HG03558 (cell line): ENCODE data around the gene TP73.

Source experiments
- ATAC-seq: cut with Tn5 transposase; IDR thresholded peaks from one replicate; pipeline ENCODE4 v1.9.1; 2021; ENCODE audit warnings: moderate number of reproducible peaks; ENCODE audit not compliant: unreplicated experiment; ENCODE audit errors: extremely low read depth

TP73 gene

DNA sequence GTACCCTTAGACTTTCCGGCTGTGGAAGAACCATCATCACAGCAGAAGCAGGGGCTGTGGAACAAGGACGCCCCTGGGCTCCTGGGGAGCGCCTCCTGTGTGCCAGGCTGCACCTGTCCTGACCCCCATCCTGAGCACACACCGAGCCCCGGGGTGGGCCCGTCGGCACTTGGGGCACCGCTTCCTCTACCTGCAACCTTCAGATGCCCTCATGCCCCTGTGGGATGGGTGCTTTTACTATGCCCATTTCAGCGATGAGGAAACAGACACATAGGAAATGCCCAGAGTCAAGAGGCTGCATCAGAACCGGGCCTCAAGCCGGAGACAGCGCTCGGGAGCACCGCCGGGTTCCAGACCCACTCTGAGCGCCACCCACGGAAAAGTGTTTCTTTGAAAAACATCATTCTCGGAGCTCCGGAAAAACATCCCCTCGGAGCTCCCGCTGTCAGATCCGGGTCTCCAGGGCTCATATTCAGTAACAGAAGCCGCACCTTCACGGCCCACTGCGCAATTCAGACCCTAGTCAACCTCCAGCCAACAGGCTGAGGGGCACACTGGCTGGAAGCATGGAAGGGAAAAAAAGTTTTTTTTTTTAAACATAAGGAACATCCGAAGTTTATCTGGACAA is 19.5 kb upstream of the TP73 start:
- no peak for ATAC-seq

DNA sequence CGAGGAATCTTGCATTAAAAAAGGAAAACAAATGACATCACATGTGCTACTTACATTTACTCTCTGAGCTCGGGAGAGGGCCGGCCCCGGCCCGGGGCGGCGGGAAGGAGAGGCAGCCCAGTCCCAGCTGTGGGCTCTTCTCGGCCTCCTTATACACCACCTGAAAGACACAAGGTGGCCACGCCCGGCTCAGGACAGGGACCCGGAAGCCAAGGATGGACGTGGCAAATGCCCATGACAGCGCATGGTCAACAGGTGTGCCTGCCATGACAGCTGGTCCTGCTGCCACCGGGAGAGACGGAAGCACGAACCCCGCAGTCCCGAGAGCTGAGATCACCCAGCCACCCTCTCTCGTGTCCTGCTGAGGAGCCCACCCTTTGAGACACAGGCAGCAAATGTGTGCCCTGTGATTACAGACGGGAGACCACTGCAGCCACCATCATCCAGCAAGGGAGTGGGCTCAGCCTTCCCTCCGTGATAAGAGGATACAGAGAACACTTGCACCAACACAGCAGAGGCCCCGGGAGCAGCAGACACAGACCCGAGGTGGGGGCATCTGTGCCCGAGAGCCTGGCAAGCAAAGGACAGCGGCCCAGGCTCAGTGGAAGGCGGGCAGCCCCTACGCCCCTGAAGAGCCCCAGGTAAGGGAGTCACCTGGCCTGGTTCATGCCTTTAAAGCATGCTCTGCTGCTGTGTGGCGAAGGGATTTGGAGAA is 18.8 kb upstream of the TP73 start:
- ATAC-seq = no peak

- no peak for ATAC-seq
Measured at GRCh38 chr1:3634059-3634800, 18.1 kb upstream of the TP73 start.

DNA sequence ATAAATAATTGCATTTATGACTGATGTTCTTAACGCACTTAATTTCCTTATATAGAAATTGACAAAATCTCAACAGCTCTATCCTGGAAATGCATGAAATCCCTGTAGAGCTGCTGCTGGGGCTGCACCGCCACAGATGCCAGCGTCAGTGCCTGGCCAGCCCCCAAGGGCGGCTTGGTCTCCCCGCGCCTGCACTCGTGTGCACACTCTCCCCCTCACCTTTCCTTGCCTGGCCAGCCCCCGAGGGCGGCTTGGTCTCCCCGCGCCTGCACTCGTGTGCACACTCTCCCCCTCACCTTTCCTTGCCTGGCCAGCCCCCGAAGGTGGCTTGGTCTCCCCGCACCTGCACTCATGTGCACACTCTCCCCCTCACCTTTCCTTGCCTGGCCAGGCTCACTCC is 16.2 kb upstream of the TP73 start:
- no peak for ATAC-seq

- ATAC-seq = no peak
Measured at GRCh38 chr1:3636531-3636930, 15.8 kb upstream of the TP73 start.

- no peak for ATAC-seq
Measured at GRCh38 chr1:3638027-3638426, 14.3 kb upstream of the TP73 start.

DNA sequence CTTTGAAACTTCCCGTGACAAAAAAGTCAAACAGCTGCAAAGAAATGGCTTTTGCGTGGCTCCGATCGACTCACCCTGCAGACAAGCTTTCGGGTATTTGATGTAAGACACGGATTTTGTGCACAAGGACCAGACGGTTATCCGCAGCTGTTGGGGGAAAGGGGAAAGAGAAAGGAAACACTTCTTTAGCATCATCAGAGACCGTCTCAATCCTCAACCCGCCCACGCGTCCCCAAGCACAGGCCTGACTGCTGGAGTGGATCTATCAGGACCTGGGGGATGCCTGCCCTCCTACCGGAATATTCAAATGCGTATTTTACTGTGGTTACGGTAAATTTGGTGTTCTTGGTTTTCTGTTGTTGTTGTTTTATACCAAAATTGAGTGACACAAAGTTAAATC is 13.6 kb upstream of the TP73 start:
- no peak for ATAC-seq

DNA sequence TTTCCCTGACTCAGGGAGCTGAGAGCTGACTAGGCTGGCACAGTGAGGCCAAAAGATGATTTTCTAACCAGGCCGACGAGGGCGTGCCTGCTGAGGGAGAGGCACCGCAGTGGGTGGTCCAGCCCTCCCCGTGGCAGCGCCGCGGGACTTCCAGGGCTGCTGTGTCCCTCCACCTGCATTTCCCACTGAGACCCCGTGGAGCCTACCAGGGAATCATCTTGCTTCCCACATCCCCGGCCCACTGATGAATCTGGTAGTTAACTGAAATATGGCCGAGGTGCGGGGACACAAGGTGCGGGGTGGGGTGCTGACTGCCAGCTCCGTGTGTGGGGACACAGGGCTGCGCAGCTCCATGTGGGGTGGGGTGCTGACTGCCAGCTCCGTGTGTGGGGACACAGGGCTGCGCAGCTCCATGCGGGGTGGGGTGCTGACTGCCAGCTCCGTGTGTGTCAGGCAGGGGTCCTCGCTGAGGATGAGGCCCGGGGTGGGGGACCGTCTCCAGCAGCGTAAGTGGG is 12.9 kb upstream of the TP73 start:
- no peak for ATAC-seq

GRCh38 chr1:3640121-3640837 is 12.0 kb upstream of the TP73 start:
- no peak for ATAC-seq

DNA sequence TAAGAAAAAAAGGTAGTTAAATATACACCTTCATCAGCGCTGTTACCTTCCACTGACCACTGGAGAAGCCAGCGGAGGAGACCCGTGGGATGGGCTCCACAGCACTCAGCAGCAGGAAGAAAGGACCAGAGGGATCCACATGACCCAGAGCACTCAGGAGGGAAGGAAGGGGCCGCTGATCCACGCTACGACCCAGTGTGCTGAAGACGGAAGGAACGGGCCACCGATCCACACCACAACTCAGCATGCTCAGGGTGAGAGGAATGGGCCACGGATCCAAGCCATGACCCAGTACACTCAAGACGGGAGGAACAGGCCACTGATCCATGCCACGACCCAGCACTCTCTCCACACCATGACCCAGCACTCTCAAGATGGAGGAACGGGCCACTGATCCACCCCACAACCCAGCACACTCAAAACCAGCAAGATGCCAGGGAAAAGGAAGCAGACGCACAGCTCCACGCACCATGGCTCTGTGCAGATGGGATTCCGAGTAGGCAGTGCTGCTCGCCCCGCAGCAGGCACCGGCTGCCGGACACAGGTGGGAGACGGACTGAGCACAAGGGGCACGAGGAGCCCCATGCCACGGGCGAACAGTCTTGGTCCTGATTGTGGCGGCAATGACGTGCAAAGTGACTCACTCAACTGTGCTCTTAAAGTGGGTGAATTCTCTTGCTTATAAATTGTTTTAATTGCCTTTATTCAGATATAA is 11.1 kb upstream of the TP73 start:
- ATAC-seq = no peak

DNA sequence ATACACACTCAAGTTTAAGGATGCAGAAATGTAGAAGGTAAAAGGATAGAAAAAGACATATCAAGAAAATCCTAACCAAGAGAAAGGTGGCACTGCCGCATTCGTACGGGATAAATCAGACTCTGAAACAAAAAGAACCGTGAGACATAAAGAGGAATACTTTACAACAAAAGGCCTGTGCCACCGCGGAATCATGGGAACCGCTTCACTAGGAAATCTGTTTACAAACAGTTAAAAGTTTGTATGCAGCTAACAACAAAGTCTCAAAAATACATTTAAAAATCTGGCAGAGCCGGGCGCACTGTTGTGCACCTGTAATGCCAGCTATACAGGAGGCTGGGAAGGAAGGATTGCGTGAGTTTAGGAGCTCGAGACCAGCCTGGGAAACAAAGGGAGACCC is 10.5 kb upstream of the TP73 start:
- no peak for ATAC-seq

DNA sequence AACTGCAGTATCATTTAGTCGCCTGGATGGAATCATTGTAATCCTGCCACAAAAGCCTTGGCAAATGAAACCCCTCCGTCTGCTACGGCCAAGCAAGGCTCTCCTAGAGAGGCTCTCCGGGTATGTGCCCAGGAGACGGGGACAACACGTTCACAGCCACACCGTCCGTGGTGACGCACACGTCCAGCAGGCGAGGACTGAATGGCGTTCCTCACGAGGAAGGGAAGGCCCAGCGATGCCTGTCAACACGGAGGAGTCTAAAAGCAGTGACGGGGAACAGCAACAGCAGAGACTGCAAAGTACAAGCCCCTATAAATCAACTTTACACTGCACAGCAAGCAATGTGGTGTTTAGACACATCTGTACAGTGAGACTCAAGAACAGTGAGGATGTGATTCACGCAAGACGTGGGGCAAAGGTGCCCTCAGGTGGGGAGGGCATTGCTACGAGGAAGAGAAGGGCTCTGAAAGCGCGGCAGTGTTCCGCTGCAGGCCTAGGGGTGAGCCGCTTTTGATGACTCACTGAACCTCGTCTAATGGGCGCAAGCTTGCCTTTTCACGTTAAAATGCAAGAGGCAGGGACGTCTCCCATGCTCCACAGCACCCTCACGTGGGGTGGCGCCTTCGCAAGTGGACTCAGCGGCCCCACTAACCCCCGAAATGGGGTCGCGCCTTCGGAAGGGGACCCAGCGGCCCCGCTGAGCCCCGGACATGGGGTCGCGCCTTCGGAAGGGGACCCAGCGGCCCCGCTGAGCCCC is 9.2 kb upstream of the TP73 start:
- ATAC-seq = no peak

DNA sequence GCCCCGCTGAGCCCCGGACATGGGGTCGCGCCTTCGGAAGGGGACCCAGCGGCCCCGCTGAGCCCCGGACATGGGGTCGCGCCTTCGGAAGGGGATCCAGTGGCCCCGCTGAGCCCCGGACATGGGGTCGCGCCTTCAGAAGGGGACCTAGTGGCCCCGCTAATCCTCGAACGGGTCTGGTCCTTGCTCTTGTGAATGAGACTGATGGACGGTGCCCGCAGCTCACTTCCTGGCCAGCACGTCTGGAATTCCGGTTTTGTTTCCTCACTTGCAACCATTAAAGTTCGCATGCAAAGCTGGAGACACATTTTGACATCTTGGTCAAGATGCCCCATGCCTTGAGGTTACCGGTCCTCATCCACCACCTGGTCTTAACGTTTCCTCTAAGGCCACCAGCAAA is 8.0 kb upstream of the TP73 start:
- ATAC-seq = no peak

- no peak for ATAC-seq
Measured at GRCh38 chr1:3645247-3645646, 7.1 kb upstream of the TP73 start.

DNA sequence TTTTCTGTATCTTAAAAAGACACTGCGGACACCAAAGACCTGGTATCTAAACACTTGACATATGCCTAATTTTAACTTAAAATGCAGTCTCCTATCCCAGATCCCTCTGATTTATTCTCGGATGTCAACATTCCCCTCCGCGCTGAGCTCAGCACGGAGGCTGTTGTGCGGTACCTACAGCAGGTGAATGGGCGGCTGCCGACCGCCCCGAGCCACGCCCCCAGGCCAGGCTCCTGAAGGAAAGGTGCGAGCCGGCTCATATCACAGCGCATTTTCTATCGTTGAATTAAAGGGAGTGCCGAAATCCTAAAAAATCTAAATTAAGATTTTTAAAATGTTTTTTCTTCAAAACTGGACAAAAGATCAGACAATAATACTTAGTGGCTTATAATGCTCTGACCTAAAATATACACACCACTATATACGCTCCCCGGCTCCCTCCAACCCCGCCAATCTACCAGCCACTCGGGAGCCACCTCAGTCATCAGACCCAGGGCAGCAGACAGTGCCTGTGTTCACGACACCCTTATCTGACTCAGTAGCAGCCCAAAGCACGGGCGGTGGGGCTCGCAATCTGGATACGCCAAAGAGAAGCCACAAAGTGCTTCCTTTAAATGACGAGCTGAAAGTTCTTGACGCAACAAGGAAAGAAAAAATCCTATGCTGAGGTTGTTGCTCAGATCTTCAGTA is 6.5 kb upstream of the TP73 start:
- no peak for ATAC-seq

DNA sequence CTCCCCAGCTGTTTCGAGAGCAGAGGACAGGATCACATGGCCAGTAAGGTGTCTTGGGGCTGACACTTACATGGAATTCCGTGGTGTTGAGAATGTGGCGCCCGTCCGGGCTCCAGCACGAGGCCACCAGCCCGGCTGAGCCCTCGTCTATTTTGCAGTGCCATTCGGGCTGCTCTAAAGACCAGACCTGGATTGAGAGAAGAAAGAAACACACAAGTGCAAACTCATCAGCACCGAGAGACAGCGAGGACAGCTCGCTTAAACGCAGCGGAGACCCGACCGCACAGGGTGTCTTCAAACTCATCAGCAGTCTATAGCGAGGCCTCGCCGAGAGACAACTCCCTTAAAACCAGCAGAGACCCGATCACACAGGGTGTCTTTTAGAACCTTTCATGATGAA is 5.7 kb upstream of the TP73 start:
- no peak for ATAC-seq

GRCh38 chr1:3649342-3650247 is 2.7 kb upstream of the TP73 start, which contains the start of gene WRAP73:
Gene WRAP73, minus strand, starts transcription at chr1:3650103. Its CDS starts 104 bp downstream, at chr1:3649999.
- ATAC-seq = peak; percentile 43
